Testis (tissue), 2 donors: Measurements from ENCODE around the gene TMEM212.

Experiments used
- CTCF ChIP-seq, 3 experiments: fragments of 450-650 bp in 2 of 3; fragments of 200-600 bp in 1 of 3; sonication (generic) in 1 of 3; IDR thresholded peaks; one replicate each; pipeline ENCODE4 v1.5.1; 2016 to 2019; ENCODE audit warnings: antibody characterized with exemption in 3 of 3, mild to moderate bottlenecking in 2 of 3, moderate library complexity in 1 of 3
- POLR2A ChIP-seq: fragments of 450-650 bp; IDR thresholded peaks from one replicate; pipeline ENCODE4 v1.6.1; 2017; ENCODE audit warnings: antibody characterized with exemption, mild to moderate bottlenecking, moderate library complexity

DNA sequence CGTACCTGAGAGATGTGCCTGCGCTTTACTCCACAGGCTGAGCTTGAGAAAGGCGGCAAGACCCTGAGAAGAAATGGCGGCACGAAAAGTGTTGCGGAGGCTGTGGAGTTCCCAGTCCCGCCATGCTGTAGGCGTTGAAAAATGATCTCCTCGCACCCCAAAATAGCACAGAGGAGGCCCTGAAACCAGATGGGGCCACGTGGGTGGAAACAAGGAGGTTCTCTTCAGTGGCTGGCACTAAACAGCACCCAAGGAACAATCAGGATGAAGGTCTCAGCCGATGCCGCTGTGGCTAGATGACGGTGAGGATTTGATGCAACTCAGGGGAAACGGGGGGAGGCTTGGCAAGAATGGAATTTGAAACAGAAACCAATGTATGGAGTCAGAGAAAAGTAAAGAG, 57.3 kb downstream of the TMEM212 start:
- no peak for TF ChIP-seq CTCF (IDR thresholded peaks at IDR 0.05)
- no peak for TF ChIP-seq POLR2A
